Measurements from ENCODE around the gene TRIM3.

TRIM3 gene

GRCh38 chr11:6455070-6455469 lies 18.7 kb downstream of the TRIM3 start:
- no peak overlapping the region for H3K4me3 ChIP-seq (ENCODE audit: low read depth, low read length)
- TF ChIP-seq, protein P1, sequence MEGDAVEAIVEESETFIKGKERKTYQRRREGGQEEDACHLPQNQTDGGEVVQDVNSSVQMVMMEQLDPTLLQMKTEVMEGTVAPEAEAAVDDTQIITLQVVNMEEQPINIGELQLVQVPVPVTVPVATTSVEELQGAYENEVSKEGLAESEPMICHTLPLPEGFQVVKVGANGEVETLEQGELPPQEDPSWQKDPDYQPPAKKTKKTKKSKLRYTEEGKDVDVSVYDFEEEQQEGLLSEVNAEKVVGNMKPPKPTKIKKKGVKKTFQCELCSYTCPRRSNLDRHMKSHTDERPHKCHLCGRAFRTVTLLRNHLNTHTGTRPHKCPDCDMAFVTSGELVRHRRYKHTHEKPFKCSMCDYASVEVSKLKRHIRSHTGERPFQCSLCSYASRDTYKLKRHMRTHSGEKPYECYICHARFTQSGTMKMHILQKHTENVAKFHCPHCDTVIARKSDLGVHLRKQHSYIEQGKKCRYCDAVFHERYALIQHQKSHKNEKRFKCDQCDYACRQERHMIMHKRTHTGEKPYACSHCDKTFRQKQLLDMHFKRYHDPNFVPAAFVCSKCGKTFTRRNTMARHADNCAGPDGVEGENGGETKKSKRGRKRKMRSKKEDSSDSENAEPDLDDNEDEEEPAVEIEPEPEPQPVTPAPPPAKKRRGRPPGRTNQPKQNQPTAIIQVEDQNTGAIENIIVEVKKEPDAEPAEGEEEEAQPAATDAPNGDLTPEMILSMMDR (IDR thresholded peaks at IDR 0.05; ENCODE audit: insufficient read depth, low read length, missing control alignments), result no peak
- DNase-seq (ENCODE audit: low read depth, low spot score), result no peak
- POLR2A ChIA-PET, result no interaction called here
- CTCF ChIA-PET, result interaction anchor here (0.9 to 19.9 kb wide), 4 partner anchors 10 to 300 kb away, joined by 3 to 701 read pairs (median 98); partner anchors contain the start of genes HPX and SMPD1

DNA sequence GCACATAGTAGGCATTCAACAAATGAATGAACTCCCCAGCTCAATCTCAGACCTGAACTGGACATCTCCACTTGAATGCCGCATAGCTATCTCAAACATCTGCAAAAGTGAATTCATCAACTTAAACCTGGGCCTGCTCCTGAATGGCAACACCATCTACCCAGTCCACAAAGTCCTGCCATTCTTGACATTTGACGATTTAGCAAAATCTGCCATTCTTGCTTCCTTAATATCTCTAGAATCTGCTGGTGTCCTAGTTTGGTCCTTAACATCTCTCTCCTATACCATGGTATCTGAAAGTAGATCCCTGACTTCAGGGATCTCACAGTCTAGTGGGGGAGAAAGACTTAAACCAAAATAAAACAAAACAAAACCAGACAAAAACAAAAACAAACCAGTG lies 20.6 kb downstream of the TRIM3 start:
- TF ChIP-seq, protein P1 (IDR thresholded peaks at IDR 0.05; ENCODE audit: insufficient read depth, low read length, missing control alignments), result no peak
- no peak for DNase-seq (ENCODE audit: low read depth, low spot score)
- no peak overlapping the region for H3K4me3 ChIP-seq (ENCODE audit: low read depth, low read length)
- POLR2A ChIA-PET, result no interaction called here
- CTCF ChIA-PET, result interaction anchor here (1.7 to 19.9 kb wide), 3 partner anchors 10 to 72 kb away, joined by 4 to 701 read pairs (median 192); partner anchors contain the start of genes HPX and SMPD1

DNA sequence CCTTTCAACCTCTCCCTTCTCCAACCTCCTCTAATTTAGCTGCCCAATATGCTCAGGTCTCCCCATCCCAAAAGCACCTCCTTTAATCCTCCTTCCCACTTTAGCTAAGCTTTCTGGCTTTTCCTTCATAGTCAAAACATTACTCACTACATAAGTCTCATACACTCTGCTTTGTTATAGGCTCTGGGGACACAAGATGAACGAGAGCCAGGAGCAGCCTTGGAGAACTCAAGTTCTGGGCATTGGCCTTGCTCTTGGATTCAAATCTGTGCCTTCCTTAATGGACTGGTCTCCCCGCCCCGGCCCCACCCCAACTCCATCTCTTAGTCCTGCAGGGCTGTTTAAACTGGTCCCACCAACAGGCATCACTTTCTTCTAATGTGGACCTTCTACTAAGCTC lies 21.5 kb downstream of the TRIM3 start:
- ChIA-PET CTCF (interaction anchor here (0.9 to 19.9 kb wide), 3 partner anchors 11 to 79 kb away, joined by 3 to 701 read pairs (median 192); partner anchors contain the start of genes HPX and SMPD1), POLR2A (no interaction called here)
- TF ChIP-seq, protein P1 (IDR thresholded peaks at IDR 0.05; ENCODE audit: insufficient read depth, low read length, missing control alignments), result no peak
- no peak overlapping the region for H3K4me3 ChIP-seq (ENCODE audit: low read depth, low read length)
- no peak for DNase-seq (ENCODE audit: low read depth, low spot score)

DNA sequence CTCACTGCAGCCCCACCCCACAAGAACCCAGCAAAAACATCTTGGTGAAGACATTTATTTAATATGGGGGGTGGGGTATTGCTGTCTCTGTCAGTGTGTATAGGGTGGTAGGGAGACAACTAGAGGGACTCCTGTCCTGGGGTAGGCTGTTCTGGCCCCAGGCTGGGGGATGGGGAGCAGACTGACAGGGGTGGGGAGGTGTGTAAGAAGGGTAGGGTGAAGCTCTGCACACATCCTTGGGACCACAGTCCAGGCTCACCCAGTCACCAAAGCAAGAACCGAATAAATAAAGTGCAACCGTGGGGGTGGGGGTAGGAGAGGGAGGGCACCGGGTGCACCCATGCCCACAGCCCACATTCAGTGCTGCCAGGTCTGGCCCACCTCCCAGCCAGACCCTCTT lies 25.2 kb downstream of the TRIM3 start:
- ChIA-PET POLR2A (no interaction called here), CTCF (interaction anchor here (1.2 to 19.9 kb wide), 4 partner anchors 8 to 86 kb away, joined by 4 to 701 read pairs (median 98); partner anchors contain the start of genes HPX and SMPD1)
- no peak overlapping the region for H3K4me3 ChIP-seq (ENCODE audit: low read depth, low read length)
- TF ChIP-seq, protein P1 (IDR thresholded peaks at IDR 0.05; ENCODE audit: insufficient read depth, low read length, missing control alignments), result no peak
- DNase-seq (ENCODE audit: low read depth, low spot score), result no peak

DNA sequence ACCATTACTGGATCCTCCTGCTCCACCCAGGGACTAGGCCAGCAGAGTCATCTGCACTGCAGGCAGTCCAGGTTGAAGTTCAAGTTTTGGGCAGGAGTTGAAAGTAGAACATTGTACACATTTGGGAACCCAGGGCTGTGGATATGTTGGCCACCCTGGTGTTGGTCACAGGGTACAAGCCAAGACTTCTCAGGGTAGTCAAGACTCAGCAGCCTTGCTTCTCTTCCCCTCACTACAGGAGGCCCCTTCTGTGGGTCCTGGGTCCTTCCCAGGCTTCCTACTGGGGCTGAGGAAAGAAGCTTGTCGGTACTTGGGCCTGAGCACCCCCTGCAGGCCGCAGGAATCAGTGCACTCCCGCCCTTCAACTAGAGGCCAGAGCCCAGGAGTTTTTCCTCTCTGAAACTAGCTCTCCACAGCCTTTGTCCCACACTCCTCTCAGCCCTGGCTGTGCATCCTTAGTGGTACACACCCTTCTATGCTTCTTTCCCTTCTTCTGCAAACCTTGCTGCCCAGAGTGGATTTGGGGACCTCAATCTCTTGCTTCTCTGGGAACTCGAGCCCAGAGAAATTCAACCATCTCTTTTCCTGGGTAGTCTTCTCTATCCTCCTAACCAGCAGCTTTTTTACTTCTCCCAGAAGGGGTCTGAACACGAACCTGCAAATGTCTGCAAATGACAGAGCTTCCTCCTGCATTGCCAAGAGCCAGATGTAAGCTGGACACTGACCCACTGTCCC lies 30.3 kb downstream of the TRIM3 start:
- TF ChIP-seq, protein P1 (IDR thresholded peaks at IDR 0.05; ENCODE audit: insufficient read depth, low read length, missing control alignments), result peak; percentile 91
- DNase-seq (ENCODE audit: low read depth, low spot score), result no peak
- POLR2A ChIA-PET, result interaction anchor here (1.6 kb wide), 1 partner anchor 24 kb away, joined by 4 read pairs; the partner anchor contains the start of gene APBB1
- no peak overlapping the region for H3K4me3 ChIP-seq (ENCODE audit: low read depth, low read length)
- CTCF ChIA-PET, result interaction anchor here (0.8 to 19.9 kb wide), 32 partner anchors 8 to 312 kb away, joined by 3 to 701 read pairs (median 6); partner anchors contain the start of genes APBB1, SMPD1, TPP1 and TRIM3

GRCh38 chr11:6442441-6442840 lies 31.3 kb downstream of the TRIM3 start:
- H3K4me3 ChIP-seq (ENCODE audit: low read depth, low read length), result no peak overlapping the region
- ChIA-PET POLR2A (no interaction called here), CTCF (interaction anchor here (1.0 to 19.9 kb wide), 12 partner anchors 9 to 263 kb away, joined by 3 to 701 read pairs (median 13); partner anchors contain the start of genes APBB1 and SMPD1)

More at GRCh38 chr11:6442441-6442840, 31.3 kb downstream of the TRIM3 start:
- TF ChIP-seq, protein P1 (IDR thresholded peaks at IDR 0.05; ENCODE audit: insufficient read depth, low read length, missing control alignments), result no peak
- DNase-seq (ENCODE audit: low read depth, low spot score), result no peak

All from AG04449 (cell line).